Muscle of leg (tissue), 11 donors: Measurements from ENCODE around the gene WDR17. TPM values are rescaled to one million over a fixed set of nuclear protein-coding genes. Genes with fewer than 3 reads are reported as not detected.

Experiments
- DNase-seq: peaks from one replicate; pipeline ENCODE4 v3.0.0; 2013
- H3K27ac ChIP-seq: one replicate; pipeline ENCODE4 v1.5.1; 2013; ENCODE audit warnings: mild to moderate bottlenecking, low read length, control low read depth
- H3K27me3 ChIP-seq: one replicate; pipeline ENCODE4 v1.6.1; 2013; ENCODE audit warnings: low read length; ENCODE audit not compliant: control insufficient read depth, insufficient read depth
- H3K36me3 ChIP-seq: one replicate; pipeline ENCODE4 v1.6.1; 2013; ENCODE audit warnings: low read length; ENCODE audit not compliant: control insufficient read depth, insufficient read depth
- H3K4me1 ChIP-seq: one replicate; pipeline ENCODE4 v1.6.1; 2013; ENCODE audit warnings: low read length; ENCODE audit not compliant: control insufficient read depth, insufficient read depth
- H3K4me3 ChIP-seq: one replicate; pipeline ENCODE4 v1.5.1; 2013; ENCODE audit warnings: low read length, control low read depth
- H3K9me3 ChIP-seq: replicated peaks from 2 replicates; pipeline ENCODE4 v1.6.1; 2013; ENCODE audit warnings: low read depth, low read length; ENCODE audit not compliant: control insufficient read depth
- WGBS: methylation state at CpG from one replicate; pipeline ENCODE4 v1.1.5; 2013; ENCODE audit warnings: missing lambda C conversion rate; ENCODE audit not compliant: insufficient coverage; 5-methylcytosine and 5-hydroxymethylcytosine counted together
- polyA plus RNA-seq, 8 donors: library from polyadenylated mRNA; unstranded; fragments of 120-200 nt; gene quantifications; one replicate each; pipeline versions ENCODE4 v1.2.1 to v1.2.3, GENCODE V29; 2013; ENCODE audit warnings: inconsistent platforms in 1 of 8, low replicate concordance in 1 of 8; ENCODE audit not compliant: insufficient read length in 8 of 8, insufficient read depth in 1 of 8
- total RNA-seq: library from RNA; stranded (reverse); fragments of 120-200 nt; gene quantifications from one replicate; pipeline ENCODE4 v1.2.4, GENCODE V29; 2013

Gene WDR17
- total and polyA plus RNA-seq, 9 donors, result 0.22 to 1.0 (median 0.68) TPM

DNA sequence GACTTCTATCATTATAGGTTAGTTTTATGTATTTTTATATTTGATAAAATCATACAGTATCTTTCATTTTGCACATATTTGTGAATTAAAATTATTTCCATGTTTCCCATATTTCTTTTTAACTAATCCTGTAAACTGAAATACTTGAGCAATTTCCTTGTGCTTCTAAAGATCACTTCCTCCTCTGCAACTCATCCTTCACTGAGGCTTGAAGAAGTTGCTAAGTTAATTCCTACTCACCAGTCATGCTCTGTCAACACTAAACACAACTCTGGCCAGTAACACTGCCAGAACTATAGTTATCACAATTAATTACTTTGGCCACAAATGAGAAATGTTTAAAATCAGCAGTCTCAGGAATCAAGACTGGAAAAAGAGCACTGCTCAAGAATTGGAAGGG is 123.0 kb downstream of the WDR17 start:
- Histone ChIP-seq H3K4me1 (peaks cover 3% of the 10 kb centered on the region), H3K9me3 (no peaks in the 10 kb centered on the region), H3K27ac (no peak overlapping the region), H3K4me3 (no peak overlapping the region), H3K36me3 (no peaks in the 10 kb centered on the region), H3K27me3 (no peaks in the 10 kb centered on the region)
- no peak for DNase-seq

DNA sequence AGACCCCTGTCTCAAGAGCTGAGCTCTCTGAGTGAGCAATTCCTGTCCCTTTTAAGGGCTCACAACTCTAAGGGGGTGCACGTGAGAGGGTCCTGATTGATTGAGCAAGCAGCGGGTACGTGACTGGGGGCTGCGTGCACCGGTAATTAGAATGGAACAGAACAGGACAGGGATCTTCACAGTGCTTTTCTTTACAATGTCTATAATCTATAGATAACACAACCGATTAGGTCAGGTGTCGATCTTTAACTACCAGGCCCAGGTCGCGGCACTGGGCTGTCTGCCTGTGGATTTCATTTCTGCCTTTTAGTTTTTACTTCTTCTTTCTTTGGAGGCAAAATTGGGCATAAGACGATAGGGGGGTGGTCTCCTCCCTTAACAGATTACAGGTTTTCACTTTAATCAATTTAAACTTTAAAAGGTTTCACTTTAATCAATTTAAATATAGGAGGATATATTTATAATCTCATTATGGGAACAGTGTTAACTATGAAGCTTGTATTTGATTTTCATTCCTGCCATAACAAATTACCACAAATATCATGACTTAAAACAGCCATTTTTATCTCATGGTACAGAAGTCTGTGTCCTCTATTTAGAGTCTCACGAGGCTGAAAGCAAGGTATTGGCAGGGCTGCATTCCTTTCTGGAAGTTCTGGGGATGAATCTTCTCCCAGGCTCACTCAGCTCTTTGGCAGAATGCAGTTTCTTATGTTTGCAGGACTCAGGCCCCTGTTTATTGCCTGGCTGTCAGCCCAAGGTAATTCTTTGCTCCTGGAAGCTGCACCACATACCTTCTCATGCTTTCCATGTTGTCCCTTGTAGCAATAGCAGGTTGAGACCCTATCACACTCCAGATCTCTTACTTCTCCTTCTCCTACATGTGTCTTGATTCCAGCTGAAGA is 124.5 kb downstream of the WDR17 start:
- H3K4me1 ChIP-seq, result peaks cover 5% of the 10 kb centered on the region
- no peak overlapping the region for H3K4me3 ChIP-seq
- 55% methylated on average over 3 of the region's 11 CpGs for WGBS
- no peak overlapping the region for H3K27ac ChIP-seq
- DNase-seq, result peak; percentile 17
- H3K9me3 ChIP-seq, result no peaks in the 10 kb centered on the region
- H3K27me3 ChIP-seq, result no peaks in the 10 kb centered on the region
- no peaks in the 10 kb centered on the region for H3K36me3 ChIP-seq

DNA sequence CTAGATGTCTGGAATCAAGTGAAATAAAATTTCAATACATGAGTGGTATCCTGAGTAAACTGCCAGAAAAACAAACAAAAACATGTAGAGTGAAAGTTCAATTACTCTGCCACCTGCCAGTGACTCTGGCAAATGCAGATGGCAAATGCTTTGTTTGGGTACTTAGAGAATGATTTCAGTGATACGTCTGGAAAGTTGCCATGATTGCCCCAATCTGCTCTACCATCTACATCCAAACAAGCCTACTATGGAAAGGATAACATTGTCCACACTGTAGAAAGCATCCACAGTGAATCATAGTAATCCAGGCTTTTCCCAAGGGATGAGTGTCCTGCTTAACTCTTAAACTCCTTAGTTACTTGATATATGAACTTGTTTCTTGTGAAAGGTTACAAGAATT is 126.3 kb downstream of the WDR17 start:
- H3K27me3 ChIP-seq, result no peaks in the 10 kb centered on the region
- H3K27ac ChIP-seq, result no peak overlapping the region
- DNase-seq, result peak; percentile 7
- H3K9me3 ChIP-seq, result no peaks in the 10 kb centered on the region
- no peaks in the 10 kb centered on the region for H3K36me3 ChIP-seq
- no peak overlapping the region for H3K4me3 ChIP-seq
- H3K4me1 ChIP-seq, result peaks cover 7% of the 10 kb centered on the region
- no CpG with 5 or more reads among the region's 1 CpG for WGBS

DNA sequence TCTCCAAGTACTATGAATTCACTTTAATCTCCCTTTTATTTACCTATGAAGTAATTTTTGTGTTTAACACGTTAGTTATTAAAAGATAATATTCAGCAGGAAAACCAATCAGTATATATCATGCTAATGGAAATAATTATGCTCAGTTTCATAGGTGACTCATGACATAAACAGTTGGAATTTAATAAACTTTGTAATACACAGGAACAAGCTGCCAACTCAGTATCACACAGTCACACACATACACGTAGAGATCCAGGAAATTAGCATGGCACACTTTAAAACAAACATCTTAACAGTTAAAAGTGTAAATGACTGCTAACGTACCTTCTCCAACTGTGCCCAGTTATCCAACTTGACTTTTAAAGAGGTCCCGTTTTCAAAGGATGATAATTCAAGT is 127.5 kb downstream of the WDR17 start:
- H3K27ac ChIP-seq, result no peak overlapping the region
- H3K4me3 ChIP-seq, result no peak overlapping the region
- H3K4me1 ChIP-seq, result peaks cover 7% of the 10 kb centered on the region
- H3K9me3 ChIP-seq, result no peaks in the 10 kb centered on the region
- no peaks in the 10 kb centered on the region for H3K36me3 ChIP-seq
- no peak for DNase-seq
- no CpG with 5 or more reads among the region's 4 CpGs for WGBS
- no peaks in the 10 kb centered on the region for H3K27me3 ChIP-seq

DNA sequence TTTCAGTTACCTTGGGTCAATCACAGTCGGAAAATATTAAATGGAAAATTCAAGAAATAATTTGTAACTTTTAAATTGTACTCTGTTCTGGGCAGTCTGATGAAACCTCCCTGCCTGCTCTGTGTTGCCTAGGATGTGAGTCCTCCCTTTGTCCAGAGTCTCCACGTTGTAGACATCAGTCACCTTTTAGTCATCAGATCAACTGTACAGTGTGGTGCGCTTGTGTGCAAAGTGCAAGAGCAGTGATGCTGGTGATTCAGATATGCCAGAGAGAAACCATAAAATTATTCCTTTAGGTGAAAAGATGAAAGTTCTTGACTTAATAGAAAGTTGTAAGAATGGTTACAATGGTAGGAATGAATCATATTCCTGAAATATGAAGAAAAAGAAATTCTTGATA is 128.3 kb downstream of the WDR17 start:
- Histone ChIP-seq H3K27me3 (no peaks in the 10 kb centered on the region), H3K27ac (no peak overlapping the region), H3K4me3 (no peak overlapping the region), H3K9me3 (no peaks in the 10 kb centered on the region), H3K36me3 (no peaks in the 10 kb centered on the region), H3K4me1 (peaks cover 7% of the 10 kb centered on the region)
- 88% methylated on average over 1 of the region's 3 CpGs for WGBS
- DNase-seq, result no peak

DNA sequence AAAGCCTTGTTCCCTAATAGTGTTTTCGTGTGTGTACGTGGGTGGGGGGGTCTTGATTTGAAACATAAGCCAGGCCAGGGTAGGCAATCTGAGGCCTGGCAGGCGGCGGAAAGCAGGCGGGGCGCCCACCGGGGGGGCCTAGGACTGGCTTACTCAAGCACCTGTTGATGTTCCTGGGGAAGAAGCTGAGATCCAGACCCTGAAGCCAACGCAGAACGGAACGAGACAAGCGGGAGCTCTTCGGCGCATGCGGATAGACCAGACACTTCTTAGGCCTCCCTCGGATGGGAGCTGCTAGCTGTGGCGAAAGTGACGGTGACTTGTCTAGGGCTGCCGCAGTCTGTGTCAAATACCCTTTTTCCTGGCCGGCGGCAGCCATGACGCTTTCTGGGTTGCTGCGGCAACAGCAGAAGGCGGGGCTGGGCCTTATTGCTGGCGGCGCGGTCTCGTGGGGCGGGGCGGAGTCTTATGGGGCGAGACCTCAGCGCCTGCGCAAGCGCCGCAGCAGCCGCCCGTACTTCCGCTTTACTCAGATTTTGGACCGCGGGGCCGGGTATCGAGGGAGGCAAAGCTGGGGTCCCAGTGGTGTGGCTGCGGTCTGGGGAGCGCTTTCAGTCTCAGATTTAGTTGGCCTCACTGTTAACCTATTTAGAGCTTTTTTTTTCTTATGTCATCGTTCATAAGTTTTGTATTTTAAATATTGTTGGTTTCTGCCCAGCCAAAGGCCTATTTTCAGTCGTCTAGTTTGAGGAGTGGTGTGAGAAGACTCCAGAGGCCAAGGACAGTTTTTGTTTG is 129.7 kb downstream of the WDR17 start, which contains the start of gene SPATA4:
SPATA4 (minus strand) TSS at position 402 of the 795 bp plus-strand sequence; CDS start at position 379, 23 bp downstream.
- under 1% methylated on average over 41 of the region's 45 CpGs for WGBS

DNA sequence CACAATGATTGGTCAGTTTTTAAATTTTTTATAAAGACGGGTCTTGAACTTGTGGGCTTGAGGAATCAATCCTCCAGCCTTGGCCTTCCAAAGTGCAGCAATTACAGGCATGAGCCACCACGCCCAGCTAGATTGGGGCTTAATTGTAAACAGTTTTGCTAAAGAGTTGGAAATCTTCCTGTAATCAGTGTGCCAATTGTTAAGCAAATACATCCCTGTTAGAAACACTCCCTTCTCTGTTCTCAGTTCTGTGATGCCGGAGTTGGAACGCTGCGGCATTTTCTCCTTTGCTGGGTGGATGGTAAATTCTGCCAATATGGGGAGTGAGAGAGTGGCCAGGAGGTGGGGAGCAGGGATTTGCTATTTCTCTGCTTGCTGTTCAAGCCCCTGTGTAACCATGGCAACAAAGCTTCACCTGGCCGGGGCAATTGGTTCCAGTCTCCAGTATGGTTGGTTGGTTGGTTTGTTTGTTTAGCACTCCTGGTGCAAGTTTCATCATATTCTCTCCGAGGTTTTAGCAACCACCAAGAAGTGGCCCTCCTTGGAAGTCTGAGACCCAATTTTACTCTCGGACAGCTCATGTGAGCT is 132.8 kb downstream of the WDR17 start:
- no peaks in the 10 kb centered on the region for H3K27me3 ChIP-seq
- H3K9me3 ChIP-seq, result no peaks in the 10 kb centered on the region
- no peak for DNase-seq
- no peak overlapping the region for H3K27ac ChIP-seq
- 83% methylated on average over 1 of the region's 8 CpGs for WGBS
- no peak overlapping the region for H3K4me3 ChIP-seq
- peaks cover 3% of the 10 kb centered on the region for H3K4me1 ChIP-seq
- H3K36me3 ChIP-seq, result no peaks in the 10 kb centered on the region

More for the DNA sequence above, 129.7 kb downstream of the WDR17 start, which contains the start of gene SPATA4:
- no peaks in the 10 kb centered on the region for H3K9me3 ChIP-seq
- peak; percentile 96 for DNase-seq
- no peaks in the 10 kb centered on the region for H3K27me3 ChIP-seq
- no peaks in the 10 kb centered on the region for H3K36me3 ChIP-seq
- peak within 1 kb of the TSS; percentile 70 for H3K4me3 ChIP-seq
- peak within 1 kb of the TSS; percentile 90 for H3K27ac ChIP-seq
- H3K4me1 ChIP-seq, result peaks cover 4% of the 10 kb centered on the region

DNA sequence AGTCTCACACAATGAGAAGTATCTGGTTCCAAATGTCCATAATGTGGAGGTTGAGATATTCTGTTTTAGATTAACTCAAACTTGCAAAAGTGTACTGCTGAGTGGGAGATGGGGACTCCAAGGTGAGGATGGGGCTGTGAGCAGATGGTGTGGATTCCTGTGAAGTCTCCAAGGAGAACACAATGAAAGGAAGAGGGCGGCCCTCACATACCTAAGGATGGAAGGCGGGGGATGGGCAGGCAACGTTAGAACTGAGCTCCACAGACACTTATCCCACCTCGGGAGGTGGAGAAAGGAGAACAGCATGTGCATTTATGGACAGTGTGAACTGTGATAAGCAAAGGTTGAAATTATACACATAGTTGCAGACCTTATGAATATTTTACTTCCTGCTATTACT is 139.7 kb downstream of the WDR17 start:
- no CpG with 5 or more reads among the region's 4 CpGs for WGBS
- Histone ChIP-seq H3K27ac (no peak overlapping the region), H3K36me3 (no peaks in the 10 kb centered on the region), H3K27me3 (no peaks in the 10 kb centered on the region), H3K4me1 (no peaks in the 10 kb centered on the region), H3K9me3 (no peaks in the 10 kb centered on the region), H3K4me3 (no peak overlapping the region)
- DNase-seq, result no peak

DNA sequence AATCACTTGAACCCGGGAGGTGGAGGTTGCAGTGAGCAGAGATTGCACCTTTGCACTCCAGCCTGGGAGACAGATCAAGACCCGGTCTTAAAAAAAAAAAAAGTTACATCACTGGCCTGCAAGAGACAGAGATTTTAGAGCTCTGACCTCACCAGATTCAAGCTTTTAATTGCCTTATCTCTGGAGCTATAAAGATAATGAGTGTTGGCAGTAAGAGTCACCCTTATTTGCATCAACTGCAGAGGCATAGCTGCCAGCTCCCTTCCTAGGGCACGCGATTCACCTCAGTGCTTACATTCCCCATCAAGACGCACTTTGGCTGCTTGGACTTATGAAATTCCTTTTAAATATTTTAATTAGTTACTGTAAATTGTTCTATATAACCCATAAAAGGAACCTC is 142.2 kb downstream of the WDR17 start:
- Histone ChIP-seq H3K36me3 (no peaks in the 10 kb centered on the region), H3K27ac (no peak overlapping the region), H3K9me3 (no peaks in the 10 kb centered on the region), H3K27me3 (no peaks in the 10 kb centered on the region), H3K4me1 (no peaks in the 10 kb centered on the region), H3K4me3 (no peak overlapping the region)
- 83% methylated on average over 2 of the region's 5 CpGs for WGBS
- DNase-seq, result no peak

DNA sequence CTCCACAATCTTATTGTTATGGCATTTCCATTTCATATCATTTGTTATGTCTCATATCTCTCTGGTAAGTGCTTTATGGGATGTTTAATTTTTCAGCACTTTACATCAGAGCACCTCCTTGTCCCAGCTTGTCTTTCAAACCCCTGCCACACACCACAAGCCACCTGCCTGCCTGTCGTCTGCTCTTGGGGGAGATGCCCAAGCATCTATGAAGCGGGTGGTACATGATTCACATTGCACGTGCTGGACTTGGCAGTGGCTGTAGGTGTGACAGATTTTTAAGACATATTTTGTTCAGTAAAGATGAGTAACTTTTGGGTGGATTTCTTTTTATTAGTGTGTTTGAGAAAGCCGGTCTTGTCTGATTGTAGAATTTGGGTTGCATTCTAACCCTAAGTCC is 143.9 kb downstream of the WDR17 start:
- H3K27me3 ChIP-seq, result no peaks in the 10 kb centered on the region
- H3K4me3 ChIP-seq, result no peak overlapping the region
- H3K36me3 ChIP-seq, result no peaks in the 10 kb centered on the region
- H3K27ac ChIP-seq, result no peak overlapping the region
- WGBS, result 83% methylated on average over 2 of the region's 4 CpGs
- no peak for DNase-seq
- no peaks in the 10 kb centered on the region for H3K9me3 ChIP-seq
- H3K4me1 ChIP-seq, result no peaks in the 10 kb centered on the region
